Anterior cingulate cortex (tissue), 58 donors: ENCODE data around the gene UBE2J2.

Experiments
- DNase-seq, 58 donors: peaks; one replicate each; lab custom pipeline; 2025; lab: John Stamatoyannopoulos, UW

Gene UBE2J2

DNA sequence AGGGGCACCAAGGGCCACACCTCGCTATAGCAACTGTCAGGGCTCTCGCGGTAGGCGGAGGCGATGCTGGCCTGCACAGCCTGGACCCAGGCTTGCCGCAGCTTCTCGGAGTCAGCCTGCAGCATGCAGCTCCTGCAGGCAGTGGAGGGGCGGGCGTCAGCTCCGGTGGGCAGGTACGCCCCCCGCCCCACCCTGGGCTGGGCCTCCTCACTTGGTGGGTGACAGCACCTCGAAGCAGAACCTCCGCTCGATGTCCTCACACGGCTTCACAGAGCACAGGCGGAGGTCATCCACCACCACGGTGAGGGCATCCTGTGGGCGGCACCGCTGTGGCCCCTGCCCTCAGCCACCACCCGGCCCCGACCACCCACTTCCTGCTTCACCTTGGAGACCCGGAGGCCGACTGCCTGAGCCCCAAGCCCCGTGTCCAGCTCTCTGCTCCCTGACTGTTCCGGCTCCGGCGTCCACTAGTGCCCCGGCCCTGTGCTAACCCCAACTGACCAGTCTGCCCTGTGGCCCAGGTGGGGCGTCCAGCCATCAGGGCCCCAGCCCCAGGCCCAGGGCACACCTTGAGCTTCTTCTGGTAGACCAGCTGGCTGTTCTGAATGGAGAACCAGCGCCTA lies 24.3 kb upstream of the UBE2J2 start:
- DNase-seq = no peak

DNA sequence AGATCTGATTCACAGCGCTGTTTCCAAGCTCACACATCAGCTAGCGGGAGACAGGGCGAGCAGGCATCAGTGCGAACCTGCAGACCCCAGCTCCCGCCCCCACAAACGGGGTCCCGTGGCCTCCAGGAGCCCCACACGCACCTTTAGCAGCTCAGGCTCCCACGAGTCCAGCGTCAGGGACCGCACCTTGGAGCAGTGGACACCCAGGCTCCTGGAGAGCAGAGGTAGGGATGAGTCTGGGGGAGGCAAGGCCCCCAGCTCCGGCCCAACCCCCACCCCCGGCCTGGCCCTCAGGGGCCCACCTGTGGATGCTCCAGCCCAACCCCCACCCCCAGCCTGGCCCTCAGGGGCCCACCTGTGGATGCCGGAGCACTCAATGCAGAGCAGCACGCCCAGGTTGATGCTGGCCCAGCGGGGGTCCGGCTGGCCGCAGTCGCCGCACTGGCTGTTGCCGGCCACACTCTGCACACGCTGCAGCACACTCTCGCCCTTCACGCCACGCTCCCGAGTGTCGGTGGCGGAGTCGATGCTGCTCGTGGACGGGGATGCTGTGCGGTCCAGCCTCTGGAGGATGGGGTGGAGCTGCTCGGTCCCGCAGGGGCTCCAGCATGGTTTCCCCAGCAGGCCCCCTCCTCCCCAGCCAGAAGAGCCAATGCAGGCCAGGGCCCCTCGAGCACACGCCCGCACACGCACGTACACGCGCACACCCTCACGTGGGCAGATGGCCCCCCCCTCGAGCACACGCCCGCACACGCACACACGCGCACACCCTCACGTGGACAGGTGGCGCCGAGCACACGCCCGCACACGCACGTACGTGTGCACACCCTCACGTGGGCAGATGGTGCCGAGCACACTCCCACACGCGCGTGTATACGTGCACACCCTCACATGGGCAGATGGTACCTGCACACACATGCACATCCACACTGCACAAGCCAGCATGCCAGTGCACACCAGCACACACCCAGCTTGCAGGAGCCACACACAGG lies 22.7 kb upstream of the UBE2J2 start:
- DNase-seq = no peak

DNA sequence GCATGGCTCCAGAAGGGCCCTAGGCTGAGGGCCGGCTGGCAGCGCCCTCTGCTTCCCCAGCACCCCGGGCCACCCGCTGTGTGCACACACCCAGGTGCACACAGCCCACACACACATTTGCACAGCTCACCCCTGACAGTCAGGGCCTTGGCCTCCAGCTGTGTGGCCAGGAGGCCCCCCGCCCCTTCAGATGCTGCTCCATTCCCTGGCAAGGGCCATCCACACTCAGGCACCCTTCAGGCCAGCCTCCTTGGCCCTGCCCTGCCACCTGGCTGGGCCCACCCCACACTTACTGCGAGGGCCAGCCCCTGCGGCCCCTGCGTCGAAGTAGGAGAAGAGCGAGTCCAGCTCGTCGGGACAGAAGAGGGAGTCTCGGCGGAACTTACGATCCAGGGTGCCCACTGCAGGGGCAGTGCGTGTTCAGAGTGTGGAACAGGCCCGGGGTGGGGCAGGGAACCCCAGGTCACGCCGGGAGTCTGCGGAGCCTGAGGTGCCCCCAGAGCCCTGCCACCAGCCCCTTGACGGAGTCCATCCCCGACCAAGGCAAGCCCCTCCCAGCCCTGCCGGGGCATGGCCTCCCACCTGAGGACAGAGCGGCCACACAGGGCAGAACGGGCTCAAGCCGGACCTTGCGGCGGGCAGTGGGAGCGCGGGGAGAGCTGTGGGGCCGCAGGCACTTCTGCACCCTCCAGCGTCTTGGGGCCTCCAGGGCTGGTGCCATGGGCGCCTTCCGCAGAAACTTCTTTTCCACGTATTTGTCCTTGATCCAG lies 21.7 kb upstream of the UBE2J2 start:
- no peak for DNase-seq

DNA sequence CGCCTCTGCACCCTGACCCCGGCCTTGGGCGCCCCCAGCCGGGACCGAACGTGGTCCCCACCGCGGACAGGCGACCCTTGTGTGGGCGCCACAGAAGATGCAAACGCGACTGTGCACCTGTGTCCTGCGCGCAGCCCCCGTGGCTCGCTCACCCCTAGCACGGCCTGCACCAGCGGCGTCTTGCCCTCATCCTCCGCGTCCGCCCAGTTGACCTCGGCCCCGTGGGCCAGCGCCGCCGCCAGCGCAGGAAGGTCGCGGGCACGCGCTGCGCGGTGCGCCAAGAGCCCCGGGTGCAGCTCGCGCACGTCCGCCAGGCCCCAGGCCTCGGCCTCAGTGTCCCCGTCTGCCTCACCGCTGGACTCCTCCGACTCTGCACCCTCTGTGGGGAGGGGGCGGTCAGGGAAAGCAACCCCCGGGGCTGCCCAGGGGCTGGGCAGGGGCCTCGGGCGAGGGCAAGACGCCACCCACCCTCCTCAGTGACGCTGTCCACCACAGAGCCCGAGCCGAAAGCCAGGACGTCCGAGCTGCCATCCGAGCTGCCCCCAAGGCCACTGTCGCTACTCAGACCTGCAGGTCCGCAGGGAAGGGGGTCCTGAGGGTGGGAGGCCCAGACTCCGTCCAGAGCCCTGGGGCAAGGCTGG lies 20.7 kb upstream of the UBE2J2 start:
- no peak for DNase-seq

DNA sequence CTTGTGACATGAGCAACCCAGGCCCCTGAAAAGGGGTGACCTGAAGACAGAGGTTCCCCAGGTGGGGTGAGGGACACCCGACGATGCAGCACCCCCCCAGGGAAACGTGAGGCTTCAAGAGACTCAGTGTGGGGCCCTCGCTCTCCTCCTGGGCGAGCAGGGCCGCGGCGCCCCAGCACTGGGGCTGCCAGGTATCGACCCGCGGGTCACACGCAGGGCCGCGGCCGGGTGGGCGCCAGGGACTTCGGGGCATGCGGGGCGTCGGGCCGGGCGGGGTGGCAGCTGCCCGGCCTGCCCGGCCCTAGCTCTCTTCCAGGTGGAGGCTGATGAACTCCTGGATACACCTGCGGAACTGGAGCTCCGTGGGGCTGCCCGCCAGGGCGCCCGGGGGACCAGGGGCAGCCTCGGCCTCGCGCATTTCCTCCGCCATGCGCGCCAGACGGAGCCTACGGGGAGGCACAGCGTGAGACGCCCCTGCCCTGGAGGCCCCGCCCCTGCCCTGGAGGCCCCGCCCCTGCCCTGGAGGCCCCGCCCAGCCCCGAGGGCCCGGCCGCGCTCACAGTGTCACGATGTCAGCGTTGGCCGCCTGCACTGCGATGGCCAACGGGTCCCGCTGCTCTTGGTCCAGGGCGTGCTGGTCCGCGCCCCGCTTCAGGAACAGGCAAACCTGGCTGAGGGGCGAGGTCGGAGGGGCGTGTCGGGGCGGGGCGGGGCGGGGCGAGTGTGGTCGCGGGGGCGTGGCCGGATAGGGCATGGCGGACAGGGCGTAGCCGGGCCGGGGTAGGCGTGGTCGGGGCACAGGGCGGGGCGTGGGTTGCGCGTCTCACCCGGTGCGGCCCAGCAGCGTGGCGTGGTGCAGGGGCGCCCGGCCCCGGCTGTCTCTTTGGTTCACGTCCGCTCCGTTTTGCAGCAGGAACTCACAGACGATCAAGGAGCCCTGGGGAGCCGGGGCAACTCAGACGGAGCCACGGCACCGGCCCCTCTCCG lies 19.9 kb upstream of the UBE2J2 start:
- DNase-seq = peak in 1 of 58 donors; percentile 51

DNA sequence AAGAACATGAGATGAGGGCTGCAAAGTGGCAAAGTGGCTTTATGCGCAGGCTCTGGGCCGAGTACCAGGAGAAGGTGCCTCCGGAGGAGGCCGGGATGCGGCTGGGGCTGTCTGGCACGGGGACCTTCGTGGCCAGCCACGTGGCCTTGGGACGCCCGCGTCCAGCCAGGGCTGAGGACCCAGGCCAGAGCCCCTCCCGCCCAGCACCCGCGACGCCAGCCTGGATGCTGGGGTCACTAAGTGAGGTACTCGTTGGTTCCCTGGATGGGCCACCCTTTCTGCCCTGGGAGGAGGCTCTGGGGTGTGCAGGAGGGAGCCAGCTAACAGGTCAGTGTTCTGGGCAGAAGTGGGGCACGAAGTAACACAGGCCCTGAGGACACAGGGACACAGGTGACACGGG lies 19.2 kb upstream of the UBE2J2 start:
- no peak for DNase-seq

DNA sequence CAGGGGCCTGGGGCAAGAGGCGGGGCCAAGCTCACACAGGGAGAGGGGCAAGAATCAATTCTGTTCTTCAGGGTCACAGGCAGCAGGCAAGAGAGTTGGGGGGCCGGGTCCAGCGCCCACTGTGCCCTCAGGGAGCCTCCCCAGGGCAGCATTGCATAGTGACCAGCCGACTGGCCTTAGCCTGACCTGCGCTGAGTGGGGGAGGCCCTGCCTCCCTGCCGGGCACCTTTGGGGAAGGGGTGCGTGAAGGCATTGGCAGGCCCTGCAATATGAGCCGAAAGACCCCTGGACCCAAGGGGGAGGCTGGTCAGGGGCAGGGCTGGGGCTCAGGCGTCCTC lies 18.8 kb upstream of the UBE2J2 start:
- DNase-seq = no peak

DNA sequence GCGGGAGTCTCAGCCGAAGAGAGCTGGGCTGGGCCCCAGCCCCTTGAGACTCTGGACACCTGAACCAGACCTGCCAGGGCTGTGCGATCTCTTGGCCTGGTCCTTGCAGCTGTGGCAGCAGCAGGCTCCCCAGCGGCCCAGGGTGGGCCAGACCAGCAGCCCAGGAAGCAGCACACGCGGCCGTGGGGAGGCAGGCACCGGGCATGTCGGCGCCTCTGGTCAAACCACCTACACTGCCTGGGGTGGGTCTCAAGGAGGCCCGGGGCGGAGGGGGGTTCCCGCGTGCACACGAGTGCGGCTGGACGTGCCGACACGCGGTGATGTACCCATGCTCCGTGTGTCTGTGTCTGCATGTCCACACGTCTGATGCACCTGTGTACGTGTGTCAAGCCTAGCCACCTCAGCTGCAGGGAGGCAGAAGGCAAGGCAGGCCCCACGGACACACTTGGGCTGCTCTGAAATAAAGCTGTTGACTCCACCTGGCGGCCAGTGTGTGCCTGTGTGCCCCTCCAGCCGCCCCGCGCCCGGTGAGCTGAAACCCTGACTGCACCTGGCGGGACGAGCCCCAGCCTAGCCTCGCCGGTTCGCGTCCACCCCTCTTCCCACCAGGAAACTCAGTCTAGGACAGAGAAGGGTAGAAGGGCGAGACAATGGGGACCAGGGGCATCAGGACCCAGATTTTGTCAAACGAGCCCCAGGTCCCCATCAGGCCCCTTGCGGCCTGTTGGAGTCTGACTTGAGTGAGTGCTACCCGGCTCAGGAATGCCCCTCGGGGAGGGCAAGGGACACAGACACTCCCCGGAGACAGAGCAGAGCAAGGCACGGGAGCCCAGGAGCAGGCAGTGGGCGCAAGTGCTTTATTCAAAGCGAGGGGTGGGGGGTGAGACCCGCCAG lies 18.1 kb upstream of the UBE2J2 start:
- peak in 16 of 58 donors; percentile 11 to 54 (median 34) for DNase-seq

DNA sequence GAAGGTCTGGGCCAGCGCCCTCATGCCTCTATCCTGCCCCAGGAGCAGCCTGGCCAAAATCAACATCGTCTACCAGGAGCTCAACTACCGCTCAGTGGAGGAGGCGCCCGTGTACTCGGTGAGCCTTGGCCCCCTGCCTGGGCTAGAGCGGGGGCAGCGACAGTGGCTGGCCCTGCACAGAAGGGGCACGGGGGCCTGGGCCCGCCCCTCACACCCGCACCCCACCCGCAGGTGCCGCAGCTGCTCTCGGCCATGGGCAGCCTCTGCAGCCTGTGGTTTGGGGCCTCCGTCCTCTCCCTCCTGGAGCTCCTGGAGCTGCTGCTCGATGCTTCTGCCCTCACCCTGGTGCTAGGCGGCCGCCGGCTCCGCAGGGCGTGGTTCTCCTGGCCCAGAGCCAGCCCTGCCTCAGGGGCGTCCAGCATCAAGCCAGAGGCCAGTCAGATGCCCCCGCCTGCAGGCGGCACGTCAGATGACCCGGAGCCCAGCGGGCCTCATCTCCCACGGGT lies 17.4 kb upstream of the UBE2J2 start:
- peak in 1 of 58 donors; percentile 30 for DNase-seq

DNA sequence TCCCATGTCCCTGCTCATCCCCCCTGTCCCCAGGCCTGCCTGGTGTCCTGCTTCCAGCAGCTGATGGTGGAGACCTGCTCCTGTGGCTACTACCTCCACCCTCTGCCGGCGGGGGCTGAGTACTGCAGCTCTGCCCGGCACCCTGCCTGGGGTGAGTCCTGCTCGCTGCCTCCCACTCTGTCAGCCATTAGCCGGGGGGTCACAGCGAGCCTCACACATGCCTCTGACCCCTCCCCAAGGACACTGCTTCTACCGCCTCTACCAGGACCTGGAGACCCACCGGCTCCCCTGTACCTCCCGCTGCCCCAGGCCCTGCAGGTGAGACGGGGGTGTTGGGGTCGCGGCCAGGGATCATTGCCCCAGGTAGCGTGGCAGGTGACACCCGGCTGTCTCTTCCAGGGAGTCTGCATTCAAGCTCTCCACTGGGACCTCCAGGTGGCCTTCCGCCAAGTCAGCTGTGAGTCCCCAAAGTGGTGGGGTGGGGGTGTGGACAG lies 16.6 kb upstream of the UBE2J2 start:
- DNase-seq = peak in 8 of 58 donors; percentile 9 to 52 (median 32)

DNA sequence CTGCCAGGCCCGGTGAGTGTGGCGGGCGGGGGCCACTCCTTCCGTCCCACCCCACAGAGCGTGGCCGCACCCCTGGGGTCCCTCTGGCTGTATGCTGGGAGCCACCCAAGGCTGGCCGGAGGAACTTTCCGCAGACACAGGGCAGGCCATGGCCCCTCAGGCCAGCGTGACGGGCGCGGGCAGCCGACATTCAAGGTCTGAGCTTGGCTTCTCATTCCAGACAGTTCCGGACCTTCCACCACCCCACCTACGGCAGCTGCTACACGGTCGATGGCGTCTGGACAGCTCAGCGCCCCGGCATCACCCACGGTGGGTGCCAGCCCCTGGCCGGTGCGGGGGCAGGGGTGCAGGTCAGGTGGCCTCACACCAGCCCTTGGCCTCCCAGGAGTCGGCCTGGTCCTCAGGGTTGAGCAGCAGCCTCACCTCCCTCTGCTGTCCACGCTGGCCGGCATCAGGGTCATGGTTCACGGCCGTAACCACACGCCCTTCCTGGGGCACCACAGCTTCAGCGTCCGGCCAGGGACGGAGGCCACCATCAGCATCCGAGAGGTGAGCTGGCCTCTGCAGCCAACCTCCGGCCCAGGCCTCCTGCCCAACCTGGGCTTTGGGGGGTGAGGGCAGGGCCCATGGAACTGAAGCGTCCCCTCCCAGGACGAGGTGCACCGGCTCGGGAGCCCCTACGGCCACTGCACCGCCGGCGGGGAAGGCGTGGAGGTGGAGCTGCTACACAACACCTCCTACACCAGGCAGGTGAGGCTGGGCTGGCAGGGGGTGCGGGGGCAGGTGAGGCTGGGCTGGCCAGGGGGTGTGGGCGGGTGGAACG lies 13.8 kb upstream of the UBE2J2 start:
- DNase-seq = no peak

DNA sequence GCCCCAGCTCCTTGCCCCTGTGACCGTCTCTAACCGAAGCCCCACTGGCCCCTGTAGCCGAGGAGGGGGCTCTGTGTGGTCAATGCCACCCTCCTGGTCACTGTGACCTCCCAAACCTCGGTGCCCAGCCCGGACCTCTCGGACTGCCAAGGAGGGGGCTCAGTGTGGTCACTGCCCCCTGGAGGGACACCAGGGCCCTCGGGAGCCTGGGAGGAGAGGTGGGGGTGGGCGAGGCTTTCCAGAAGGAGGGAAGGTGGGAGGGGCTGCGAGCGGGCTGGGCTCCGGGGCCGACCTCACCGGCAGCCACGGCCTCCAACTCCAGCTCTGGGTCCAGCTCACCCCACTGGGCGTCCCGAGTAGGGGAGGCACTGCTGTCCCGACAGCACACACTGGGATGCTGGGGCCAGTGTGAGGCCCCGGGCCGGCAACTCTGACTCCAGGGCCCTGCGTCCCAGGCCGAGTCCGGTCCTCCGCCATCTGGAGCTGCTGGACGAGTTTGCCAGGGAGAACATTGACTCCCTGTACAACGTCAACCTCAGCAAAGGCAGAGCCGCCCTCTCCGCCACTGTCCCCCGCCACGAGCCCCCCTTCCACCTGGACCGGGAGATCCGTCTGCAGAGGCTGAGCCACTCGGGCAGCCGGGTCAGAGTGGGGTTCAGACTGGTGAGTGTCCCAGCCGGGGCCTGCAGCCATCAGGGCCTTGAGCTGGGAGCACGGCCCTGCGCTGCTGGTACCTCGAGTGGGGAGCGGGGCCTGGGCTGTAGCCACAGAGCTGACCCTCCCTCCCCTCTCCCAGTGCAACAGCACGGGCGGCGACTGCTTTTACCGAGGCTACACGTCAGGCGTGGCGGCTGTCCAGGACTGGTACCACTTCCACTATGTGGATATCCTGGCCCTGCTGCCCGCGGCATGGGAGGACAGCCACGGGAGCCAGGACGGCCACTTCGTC lies 12.9 kb upstream of the UBE2J2 start:
- DNase-seq = no peak

DNA sequence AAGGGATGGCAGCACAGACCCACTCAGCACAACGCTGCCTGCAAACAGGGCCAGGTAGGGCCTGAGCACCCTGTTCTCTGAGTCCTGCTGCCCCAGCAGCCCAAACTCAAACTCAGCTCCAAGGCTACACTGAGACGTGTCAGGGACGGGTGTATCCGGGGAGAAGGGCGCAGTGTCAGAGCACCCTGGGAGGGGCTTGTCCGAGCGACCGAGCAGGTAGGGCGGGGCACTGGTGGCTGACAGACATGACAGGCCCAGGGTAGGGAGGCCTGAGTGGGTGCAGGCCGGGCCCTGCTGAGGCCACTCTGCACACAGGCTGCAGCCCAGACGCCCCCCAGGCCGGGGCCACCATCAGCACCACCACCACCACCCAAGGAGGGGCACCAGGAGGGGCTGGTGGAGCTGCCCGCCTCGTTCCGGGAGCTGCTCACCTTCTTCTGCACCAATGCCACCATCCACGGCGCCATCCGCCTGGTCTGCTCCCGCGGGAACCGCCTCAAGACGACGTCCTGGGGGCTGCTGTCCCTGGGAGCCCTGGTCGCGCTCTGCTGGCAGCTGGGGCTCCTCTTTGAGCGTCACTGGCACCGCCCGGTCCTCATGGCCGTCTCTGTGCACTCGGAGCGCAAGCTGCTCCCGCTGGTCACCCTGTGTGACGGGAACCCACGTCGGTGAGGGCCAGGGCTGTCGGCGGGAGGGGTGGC lies 12.1 kb upstream of the UBE2J2 start:
- DNase-seq = no peak

DNA sequence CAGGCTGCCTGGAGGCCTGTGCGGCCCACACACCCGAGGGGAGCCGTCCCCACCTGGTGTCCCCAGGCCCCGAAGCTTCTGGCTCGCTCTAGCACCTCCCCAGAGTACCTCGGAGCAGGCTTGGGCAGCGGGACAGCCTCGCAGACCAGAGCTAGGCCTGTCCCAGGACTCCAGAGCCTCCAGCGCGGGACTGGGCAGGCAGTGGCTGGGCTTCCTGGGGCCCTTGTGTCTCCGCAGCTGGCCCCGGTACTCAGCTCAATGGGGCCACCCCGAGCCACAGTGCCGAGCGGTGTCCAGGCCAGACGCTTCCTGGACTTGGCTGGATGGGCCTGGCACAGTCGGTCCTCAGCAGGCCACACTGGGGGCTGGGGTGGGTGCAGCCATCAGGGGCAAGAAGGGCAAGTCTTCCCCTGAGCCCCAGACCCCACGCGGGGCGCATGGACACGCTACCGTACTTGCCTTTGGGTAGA lies 11.5 kb upstream of the UBE2J2 start:
- DNase-seq = no peak
